Measurements from ENCODE around the gene PPP2R3B. TPM values are rescaled to one million over a fixed set of nuclear protein-coding genes. Genes with fewer than 3 reads are reported as not detected.
"Not testable (repeated sequence)": the region's sequence is repeated elsewhere in the genome, so short reads cannot be mapped to it uniquely, and the experiment has no call there.

PPP2R3B gene
- total RNA-seq, 1 donor from 2014 or later = 30.5 TPM

- Mint-ChIP-seq H3K4me1 (ENCODE audit: low read depth) (peaks cover 5% of the 10 kb centered on the region), H3K27ac (ENCODE audit: unreplicated experiment) (no peak overlapping the region), H3K9me3 (ENCODE audit: low read depth) (peaks cover 1% of the 10 kb centered on the region), H3K27me3 (ENCODE audit: low read depth) (no peaks in the 10 kb centered on the region), H3K4me3 (ENCODE audit: unreplicated experiment) (peak overlapping the region; percentile 41), H3K36me3 (ENCODE audit: low read depth) (peaks cover 3% of the 10 kb centered on the region)
- peak; percentile 92 for DNase-seq (ENCODE audit: low spot score)
- TF ChIP-seq CTCF (IDR thresholded peaks at IDR 0.05) = no peak
Observed at GRCh38 chrX:331151-331824, 55.4 kb downstream of the PPP2R3B start.

DNA sequence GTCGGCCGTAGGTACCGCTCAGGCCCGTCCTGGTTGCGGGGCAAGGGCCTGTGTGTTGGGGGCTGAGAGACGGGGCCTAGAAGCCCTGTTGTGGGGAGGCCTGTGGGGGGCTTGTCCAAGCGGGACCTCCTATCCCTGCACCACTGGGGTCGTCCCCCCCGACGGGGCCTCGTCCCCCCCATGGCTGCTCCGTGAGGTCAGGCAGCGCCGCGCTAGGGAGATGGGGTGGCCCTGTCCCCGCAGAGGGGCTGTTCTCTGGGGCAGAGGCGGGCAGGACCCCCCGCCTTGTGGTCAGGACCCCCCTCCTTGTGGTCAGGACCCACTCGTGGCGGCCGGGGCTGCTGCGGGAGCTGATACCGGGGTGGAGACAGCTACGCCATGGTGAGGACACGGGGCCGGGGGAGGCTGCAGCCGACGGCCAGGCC is 56.0 kb downstream of the PPP2R3B start:
- no peak for TF ChIP-seq CTCF (IDR thresholded peaks at IDR 0.05)
- Mint-ChIP-seq H3K36me3 (ENCODE audit: low read depth) (no peaks in the 10 kb centered on the region), H3K9me3 (ENCODE audit: low read depth) (no peaks in the 10 kb centered on the region), H3K27ac (ENCODE audit: unreplicated experiment) (no peak overlapping the region), H3K27me3 (ENCODE audit: low read depth) (no peaks in the 10 kb centered on the region), H3K4me3 (ENCODE audit: unreplicated experiment) (no peak overlapping the region), H3K4me1 (ENCODE audit: low read depth) (peaks cover 5% of the 10 kb centered on the region)
- peak; percentile 85 for DNase-seq (ENCODE audit: low spot score)

DNA sequence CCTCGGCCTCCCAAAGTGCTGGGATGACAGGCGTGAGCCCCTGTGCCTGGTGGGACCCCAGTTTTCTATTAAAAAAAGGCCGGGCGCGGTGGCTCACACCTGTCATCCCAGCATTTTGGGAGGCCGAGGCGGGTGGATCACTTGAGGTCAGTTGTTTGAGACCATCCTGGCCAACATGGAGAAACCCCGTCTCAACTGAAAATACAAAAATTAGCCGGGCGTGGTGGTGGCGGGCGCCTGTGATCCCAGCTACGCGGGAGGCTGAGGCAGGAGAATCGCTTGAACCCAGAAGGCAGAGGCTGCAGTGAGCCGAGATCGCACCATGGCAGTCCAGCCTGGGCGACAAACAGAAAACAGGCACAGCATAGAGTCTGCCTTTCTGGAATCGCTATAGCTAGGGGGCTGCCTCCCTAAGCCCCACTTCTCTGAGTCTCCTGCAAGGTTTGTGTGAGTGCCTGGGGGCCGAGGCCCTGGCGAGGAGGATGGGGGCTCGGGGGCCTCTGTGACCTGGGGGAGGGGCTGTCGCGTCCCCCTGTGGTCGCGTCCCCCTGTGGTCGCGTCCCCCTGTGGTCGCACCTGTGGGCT is 56.5 kb downstream of the PPP2R3B start:
- not testable (repeated sequence) for H3K4me1 Mint-ChIP-seq (ENCODE audit: low read depth); H3K27me3 Mint-ChIP-seq (ENCODE audit: low read depth); H3K27ac Mint-ChIP-seq (ENCODE audit: unreplicated experiment); H3K4me3 Mint-ChIP-seq (ENCODE audit: unreplicated experiment); H3K36me3 Mint-ChIP-seq (ENCODE audit: low read depth); H3K9me3 Mint-ChIP-seq (ENCODE audit: low read depth)
- DNase-seq (ENCODE audit: low spot score) = peak; percentile 40

- H3K36me3 Mint-ChIP-seq (ENCODE audit: low read depth) = no peaks in the 10 kb centered on the region
- peaks cover 9% of the 10 kb centered on the region for H3K4me1 Mint-ChIP-seq (ENCODE audit: low read depth)
- peak overlapping the region; percentile 17 for H3K27ac Mint-ChIP-seq (ENCODE audit: unreplicated experiment)
- H3K4me3 Mint-ChIP-seq (ENCODE audit: unreplicated experiment) = no peak overlapping the region
- no peaks in the 10 kb centered on the region for H3K27me3 Mint-ChIP-seq (ENCODE audit: low read depth)
- TF ChIP-seq CTCF (IDR thresholded peaks at IDR 0.05) = no peak
- H3K9me3 Mint-ChIP-seq (ENCODE audit: low read depth) = no peaks in the 10 kb centered on the region
- peak; percentile 60 for DNase-seq (ENCODE audit: low spot score)
Observed at GRCh38 chrX:329291-329910, 57.3 kb downstream of the PPP2R3B start.

DNA sequence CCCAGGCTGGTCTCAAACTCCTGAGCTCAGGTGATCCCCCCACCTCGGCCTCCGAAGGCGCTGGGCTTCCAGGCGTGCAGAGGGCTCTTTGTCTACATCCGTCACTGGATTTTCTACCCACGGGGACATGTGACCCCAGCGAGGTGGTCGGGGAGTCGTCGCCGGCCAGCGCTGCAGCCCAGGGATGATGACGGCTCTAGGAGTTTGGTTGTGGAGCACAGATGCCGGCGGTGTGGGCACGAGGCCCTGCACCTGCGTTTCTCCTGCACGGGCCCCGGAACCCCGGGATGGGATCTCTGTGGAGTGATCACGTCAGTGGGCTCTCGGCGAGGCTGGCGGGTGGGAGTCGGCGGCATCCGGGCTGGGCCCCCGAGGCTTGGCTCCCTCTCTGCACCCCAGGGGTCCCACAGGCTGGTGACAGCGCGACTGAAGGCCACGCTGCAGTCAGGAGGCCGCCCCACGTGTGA is 59.0 kb downstream of the PPP2R3B start:
- TF ChIP-seq CTCF (IDR thresholded peaks at IDR 0.05) = no peak
- Mint-ChIP-seq H3K4me3 (ENCODE audit: unreplicated experiment) (no peak overlapping the region), H3K27ac (ENCODE audit: unreplicated experiment) (no peak overlapping the region), H3K36me3 (ENCODE audit: low read depth) (no peaks in the 10 kb centered on the region), H3K9me3 (ENCODE audit: low read depth) (no peaks in the 10 kb centered on the region), H3K4me1 (ENCODE audit: low read depth) (peaks cover 18% of the 10 kb centered on the region), H3K27me3 (ENCODE audit: low read depth) (no peaks in the 10 kb centered on the region)
- DNase-seq (ENCODE audit: low spot score) = peak; percentile 88

DNA sequence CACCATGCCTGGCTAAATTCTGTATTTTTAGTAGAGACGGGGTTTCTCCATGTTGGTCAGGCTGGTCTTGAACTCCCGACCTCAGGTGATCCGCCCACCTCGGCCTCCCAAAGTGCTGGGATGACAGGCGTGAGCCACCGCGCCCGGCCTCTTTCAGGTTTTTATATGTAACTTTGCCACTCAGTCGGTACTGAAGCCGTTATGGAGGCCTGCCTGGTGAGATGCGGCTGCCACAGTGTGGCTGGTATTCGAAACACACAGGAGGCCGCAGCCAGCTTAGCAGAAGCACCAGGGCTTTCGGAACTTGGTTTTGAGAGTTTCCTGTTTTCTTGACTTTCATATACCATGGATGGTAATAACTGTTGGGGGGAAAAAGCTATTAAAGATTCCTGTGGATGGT is 62.0 kb downstream of the PPP2R3B start:
- H3K4me3 Mint-ChIP-seq (ENCODE audit: unreplicated experiment); H3K27me3 Mint-ChIP-seq (ENCODE audit: low read depth); H3K9me3 Mint-ChIP-seq (ENCODE audit: low read depth); H3K27ac Mint-ChIP-seq (ENCODE audit: unreplicated experiment); H3K36me3 Mint-ChIP-seq (ENCODE audit: low read depth): not testable (repeated sequence)
- peak; percentile 54 for DNase-seq (ENCODE audit: low spot score)
- H3K4me1 Mint-ChIP-seq (ENCODE audit: low read depth) = peaks cover 22% of the 10 kb centered on the region
